NCI-H1092 (cell line): ENCODE results near the gene MCFD2.

Experiments
- DNase-seq: peaks from one replicate; lab custom pipeline; 2025; lab: John Stamatoyannopoulos, UW

MCFD2 gene

GRCh38 chr2:46873604-46874068 is 42.0 kb downstream of the MCFD2 start:
- no peak for DNase-seq

DNA sequence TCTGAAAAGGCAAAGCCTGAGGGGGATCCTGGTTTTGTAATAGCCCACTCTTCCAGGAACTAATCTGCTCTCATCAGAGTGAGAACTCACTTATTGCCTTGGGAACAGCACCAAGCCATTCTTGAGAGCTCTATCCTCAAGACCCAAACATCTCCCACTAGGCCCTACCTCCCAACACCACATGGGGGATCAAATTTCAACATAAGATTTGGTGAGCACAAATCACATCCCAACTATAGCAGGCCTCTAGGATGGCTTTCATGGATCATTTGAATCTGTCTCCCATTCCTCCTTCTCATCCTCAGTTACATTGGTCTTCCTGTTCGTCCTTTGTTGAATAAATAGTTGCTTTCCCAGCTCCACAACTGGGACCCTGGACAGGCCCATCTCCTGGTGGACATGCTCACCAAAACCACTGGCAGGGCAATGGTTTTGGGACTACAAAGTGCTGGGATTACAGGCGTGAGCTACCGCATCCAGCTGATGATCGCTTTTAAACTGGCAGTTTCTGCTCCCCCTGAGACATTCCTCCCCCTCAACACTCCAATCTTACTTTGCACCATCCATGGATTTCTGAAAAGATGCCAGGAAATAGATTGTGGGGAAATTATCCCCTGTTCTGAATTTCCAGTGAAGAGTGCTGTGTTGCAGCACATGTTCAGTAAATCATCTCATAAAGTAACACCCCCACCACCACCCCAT is 42.6 kb downstream of the MCFD2 start:
- DNase-seq = no peak

DNA sequence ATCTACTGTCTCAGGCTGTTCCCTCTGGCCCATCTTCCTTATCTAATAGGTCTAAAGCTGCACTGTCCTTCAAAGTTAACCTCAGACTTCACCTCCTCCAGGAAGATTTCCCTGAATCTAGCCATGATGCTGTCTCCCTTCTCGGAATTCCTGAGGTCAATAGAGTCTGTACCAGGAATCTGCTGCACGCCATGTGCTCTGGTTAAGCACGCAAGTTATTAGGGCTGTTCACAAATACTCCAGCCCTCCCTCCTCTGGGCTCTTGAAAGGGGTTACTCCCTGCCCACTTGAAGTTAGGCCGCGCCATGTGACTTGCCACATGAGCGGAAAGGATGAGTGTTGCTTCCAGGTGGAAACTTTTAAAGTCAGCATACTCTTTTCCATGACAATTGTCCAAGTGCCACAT is 43.6 kb downstream of the MCFD2 start:
- DNase-seq = no peak

DNA sequence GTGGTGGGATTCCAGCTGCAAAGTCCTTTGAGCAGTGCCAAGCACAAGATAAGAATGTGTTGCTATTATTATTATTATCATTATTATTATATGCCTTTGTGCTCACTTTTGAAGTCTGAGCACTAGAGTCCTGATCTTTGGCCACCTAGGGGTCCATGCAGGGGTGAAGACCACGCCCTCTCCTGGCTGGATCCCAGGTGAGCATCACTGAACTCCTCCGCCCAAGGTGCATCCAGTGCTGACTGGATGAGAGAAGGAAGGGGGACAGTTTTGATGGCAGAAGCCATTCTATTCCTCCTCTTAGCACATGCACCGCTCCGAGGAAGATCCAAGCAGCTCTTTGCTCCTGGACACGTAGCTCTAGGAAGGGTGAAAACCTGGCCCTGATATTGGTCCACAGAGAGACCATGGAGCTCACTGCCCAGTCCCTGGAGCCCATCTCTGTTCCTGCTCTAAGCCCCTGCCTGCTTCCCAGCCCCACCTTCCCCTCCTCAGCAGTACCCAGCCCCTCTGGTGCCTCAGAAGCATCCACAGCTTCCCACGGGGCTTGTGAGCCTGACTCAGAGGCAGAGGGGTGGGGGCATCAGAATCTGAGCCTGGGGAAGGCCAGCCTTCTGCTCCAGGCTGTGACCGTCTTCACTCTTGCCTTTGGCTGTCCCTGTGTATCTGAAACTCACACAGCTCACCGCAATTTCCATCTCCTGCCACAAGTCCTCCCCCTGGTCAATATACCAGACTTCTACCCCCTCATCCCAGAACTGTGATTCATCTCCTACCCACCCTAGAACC is 45.4 kb downstream of the MCFD2 start:
- no peak for DNase-seq

- no peak for DNase-seq
Observed at GRCh38 chr2:46869621-46870020, 46.0 kb downstream of the MCFD2 start.

DNA sequence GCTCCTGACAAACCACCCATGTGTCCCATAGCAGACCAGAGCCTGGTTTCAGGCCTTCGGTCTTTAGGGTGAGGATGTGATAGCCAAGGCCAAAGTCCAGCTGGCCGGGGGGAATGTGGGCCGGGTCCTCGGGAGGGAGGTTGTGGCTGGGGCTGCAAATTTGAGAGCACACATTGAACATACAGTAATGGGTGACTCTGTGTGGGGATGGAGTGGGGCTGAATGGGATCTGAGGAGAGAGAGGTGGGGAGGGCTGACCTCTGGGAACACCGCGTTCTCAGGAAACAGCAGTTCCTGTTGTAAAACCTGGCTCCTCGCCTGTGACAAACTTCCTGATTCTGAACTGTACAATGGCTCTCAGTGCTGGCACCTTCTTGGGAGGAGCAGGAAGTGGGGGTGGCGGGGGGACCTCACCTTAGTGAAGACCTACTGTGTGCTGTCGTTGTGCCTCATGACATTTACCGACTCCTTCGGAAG is 48.8 kb downstream of the MCFD2 start:
- no peak for DNase-seq

GRCh38 chr2:46865181-46865970 is 50.2 kb downstream of the MCFD2 start:
- DNase-seq = no peak

DNA sequence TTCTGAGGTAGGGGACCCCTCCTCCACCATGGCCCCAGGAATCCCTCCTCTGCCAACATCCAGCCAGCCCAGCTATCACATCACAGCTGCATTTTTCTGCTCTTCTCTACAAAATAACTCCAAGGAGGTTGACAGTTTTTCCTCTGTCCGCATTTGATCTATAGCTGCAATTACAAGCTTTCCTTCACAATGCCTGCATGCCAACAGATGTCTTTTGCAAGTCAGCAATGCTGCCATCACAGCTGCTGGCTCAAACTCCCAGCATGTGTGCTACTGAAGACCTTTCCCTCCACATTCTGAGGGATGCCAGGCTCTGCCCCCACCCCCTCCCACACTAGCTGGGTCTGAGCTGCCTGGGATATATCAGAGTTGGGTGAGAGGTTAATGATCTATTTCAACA is 51.7 kb downstream of the MCFD2 start:
- DNase-seq = no peak

DNA sequence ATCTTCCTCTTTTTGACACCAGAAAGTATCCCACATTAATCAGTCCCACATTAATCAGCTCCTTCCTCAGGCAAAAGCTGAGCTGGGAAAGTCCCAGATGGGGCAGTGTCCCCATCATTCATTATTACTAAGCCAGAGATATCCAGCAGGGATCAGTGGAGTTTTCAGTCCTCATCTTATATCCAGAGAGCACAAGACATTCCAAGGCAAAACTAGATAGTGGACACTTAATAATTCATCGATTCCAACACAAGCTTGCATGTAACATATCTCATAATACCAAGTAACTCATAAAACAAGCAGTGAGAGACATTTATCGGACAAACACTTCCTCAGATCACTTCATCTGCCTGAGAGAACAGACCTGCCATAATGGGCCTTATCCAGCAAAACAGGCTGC is 53.1 kb downstream of the MCFD2 start:
- DNase-seq = no peak

DNA sequence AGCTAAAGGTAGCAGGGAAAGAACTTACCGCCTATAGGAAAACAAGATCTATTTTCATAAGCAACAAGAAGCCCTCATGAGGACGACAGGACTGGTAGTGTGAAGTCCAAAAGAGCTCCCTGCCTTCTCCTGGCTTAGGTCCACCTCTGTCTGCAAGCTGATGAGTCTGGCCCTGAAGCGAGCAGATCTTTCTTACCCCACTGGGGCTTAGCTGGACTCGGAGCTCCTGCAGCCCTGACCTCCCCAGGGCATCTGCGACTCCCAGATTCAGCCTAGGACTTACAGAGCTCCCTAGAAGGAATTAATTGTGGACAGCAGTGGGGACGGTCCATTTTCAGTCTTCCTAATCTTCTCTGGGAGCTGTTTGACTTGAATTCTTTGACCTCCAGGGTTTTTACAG is 53.7 kb downstream of the MCFD2 start:
- DNase-seq = no peak

DNA sequence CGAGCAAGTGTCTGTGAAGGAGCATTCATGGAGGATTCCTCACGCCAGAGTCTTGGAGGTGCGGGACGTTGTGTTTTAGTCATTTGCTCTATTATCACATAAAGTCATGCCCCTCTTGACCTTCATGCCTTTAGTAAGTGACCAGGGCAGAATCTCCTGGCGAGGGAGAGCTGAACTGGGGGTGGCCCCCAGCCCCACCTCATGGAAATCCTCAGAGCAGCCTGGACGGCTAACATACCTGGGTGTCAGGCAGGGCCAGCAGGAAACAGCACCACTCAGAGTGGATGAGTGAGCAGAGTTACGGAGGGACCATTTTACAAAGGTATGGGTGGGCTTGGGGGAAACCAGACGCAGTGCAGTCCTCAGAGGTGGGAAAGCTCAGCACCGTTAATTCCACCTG is 56.1 kb downstream of the MCFD2 start:
- DNase-seq = no peak

DNA sequence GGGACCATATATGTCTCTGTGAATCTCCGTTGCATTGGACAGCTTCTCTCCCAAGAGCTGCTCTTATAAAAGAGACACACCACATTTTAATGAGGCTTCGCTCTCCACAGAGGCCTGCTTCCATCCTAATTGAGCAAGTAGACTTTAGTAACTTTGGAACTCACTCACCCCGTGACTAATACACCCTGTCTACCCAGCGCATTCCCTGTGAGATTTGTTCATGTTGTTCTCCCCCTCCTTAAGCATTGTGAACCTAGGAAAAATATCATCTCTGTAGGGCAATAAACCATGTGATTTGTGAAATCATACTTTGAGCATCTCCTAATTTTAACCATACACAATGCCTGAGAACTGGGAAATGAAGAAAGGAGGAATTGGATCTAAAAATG is 56.9 kb downstream of the MCFD2 start:
- no peak for DNase-seq

DNA sequence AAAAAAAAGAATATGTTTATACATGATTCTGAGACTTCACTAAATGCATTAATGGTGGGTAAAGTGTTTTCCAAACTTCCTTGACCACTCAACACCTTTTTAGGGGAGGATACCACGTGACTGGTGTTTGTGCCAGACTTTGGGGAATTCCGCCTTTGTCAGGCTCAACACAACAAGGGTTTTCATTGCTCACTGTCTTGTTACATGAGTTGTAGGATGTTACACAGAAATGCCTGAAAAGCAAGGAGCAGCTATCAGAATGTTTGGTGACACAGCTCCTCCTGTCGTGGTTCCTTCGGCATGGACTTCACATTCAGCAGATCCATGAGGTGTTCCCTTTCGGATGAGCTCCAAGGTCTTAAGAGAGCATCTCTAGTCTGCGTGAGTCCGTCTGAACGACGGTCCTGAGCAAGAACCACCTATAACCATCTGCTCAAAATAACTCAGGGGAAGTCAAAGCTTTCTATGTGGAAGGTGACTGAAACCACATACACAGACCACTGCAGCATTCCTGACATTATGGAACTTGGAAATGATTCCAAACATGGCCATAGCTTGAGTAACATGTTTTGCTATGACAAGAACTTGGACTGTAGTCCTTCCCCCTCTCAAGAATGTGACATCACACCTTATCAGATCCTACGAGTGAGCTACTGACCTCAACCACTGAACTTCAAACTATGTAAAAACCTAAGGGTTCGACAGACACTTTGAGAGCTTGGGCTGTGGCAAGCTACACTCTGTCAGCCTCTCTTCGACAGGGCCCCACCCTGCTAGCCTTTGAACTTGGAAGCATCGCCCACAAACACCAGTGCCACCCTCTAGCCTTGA is 57.5 kb downstream of the MCFD2 start:
- DNase-seq = no peak

DNA sequence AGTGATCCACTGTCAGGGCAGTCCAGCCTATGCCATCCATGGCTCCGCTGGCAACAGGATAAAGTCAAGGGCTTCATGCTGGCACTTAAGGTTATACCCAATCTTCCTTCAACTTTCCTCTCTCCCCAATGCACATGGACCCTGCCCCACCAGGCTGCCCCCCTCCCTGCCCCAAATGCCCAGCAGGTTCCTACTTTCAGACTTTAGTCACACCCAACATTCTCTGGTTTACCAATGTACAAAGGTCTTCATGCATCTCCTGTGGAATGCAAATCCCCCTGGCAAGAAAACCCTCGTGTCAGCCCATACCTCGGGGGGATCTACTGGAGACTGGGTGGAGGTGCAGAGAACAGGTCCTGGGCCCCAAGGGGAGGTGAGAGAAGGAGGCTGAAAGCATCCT is 59.3 kb downstream of the MCFD2 start:
- no peak for DNase-seq

- no peak for DNase-seq
Observed at GRCh38 chr2:46855805-46856204, 59.8 kb downstream of the MCFD2 start.

DNA sequence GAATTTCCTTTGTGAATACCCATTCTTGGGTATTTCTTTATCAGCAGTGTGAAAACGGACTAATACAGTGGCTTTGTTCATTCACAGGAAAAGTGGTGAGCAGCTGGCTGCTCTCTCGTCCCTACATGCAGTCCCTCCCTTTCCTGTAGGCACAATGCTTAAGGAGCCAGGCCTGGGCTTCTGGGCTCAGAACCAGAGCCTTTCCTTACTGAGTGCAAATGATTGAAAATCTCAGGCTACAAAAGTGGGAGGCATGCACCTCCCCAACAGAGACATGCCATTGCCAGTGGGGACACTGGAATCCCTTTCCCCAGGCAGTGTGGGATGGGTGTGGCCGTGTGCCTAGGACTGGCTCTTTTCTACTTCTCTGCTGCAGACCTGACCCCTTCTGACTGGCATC is 61.3 kb downstream of the MCFD2 start:
- no peak for DNase-seq

DNA sequence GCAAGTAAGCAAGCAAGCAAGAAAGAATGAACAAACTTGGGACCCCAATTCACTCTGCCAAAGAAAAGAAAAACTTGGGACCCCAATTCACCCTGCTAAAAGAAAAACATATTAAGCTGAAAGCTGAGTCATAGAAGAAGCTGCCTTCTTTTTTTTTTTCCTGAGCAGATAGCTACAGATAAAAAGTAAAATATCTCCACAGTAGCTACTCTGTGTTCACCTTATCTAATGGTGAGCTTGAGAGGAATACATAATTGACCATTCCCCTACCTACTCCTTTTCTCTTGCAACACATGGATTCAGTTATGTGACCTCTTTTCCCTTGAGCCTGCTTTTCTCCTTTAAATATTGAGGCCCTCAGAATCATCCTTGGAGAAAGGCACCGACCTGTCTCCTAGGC is 63.0 kb downstream of the MCFD2 start:
- no peak for DNase-seq

GRCh38 chr2:46852124-46852523 is 63.5 kb downstream of the MCFD2 start:
- DNase-seq = no peak
